ENCODE data around the gene PLCL1.

PLCL1 gene

DNA sequence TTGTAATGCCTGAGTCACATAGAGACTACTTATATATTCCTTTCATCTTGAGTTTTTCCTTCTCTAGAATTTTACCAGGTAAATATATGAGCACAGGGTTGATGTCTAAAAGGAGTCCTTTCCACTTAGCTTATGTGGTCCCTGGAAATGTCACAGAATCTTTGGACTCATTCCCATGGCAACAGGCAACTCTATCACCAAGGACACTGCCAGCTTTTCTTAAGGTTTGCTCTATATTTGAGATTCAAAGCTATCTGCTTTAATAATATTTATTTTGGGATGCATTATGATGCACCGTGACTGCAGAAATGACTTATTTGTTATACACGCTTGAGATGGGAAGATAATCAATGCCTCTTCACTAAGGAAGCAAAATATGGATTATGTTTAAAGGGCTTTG is 363.0 kb downstream of the PLCL1 start:
- ATAC-seq = no peak
- TF ChIP-seq, protein P1, sequence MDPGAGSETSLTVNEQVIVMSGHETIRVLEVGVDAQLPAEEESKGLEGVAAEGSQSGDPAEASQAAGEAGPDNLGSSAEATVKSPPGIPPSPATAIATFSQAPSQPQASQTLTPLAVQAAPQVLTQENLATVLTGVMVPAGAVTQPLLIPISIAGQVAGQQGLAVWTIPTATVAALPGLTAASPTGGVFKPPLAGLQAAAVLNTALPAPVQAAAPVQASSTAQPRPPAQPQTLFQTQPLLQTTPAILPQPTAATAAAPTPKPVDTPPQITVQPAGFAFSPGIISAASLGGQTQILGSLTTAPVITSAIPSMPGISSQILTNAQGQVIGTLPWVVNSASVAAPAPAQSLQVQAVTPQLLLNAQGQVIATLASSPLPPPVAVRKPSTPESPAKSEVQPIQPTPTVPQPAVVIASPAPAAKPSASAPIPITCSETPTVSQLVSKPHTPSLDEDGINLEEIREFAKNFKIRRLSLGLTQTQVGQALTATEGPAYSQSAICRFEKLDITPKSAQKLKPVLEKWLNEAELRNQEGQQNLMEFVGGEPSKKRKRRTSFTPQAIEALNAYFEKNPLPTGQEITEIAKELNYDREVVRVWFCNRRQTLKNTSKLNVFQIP (CRISPR knock-in tag; IDR thresholded peaks at IDR 0.05; ENCODE audit: borderline replicate concordance, low read depth) = no peak
- TF ChIP-seq BACH2 (CRISPR knock-in tag; IDR thresholded peaks at IDR 0.05; ENCODE audit: borderline replicate concordance) = no peak
- TF ChIP-seq, protein P2, sequence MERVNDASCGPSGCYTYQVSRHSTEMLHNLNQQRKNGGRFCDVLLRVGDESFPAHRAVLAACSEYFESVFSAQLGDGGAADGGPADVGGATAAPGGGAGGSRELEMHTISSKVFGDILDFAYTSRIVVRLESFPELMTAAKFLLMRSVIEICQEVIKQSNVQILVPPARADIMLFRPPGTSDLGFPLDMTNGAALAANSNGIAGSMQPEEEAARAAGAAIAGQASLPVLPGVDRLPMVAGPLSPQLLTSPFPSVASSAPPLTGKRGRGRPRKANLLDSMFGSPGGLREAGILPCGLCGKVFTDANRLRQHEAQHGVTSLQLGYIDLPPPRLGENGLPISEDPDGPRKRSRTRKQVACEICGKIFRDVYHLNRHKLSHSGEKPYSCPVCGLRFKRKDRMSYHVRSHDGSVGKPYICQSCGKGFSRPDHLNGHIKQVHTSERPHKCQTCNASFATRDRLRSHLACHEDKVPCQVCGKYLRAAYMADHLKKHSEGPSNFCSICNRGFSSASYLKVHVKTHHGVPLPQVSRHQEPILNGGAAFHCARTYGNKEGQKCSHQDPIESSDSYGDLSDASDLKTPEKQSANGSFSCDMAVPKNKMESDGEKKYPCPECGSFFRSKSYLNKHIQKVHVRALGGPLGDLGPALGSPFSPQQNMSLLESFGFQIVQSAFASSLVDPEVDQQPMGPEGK (CRISPR knock-in tag; IDR thresholded peaks at IDR 0.05; ENCODE audit: borderline replicate concordance) = no peak
- TF ChIP-seq ZNF70 (CRISPR knock-in tag; IDR thresholded peaks at IDR 0.05) = no peak
- no peak for TF ChIP-seq ZC3H10 (CRISPR knock-in tag; IDR thresholded peaks at IDR 0.05)
- TF ChIP-seq ZNF565 (CRISPR knock-in tag; conservative IDR thresholded peaks at IDR 0.05; ENCODE audit: low read depth) = no peak

DNA sequence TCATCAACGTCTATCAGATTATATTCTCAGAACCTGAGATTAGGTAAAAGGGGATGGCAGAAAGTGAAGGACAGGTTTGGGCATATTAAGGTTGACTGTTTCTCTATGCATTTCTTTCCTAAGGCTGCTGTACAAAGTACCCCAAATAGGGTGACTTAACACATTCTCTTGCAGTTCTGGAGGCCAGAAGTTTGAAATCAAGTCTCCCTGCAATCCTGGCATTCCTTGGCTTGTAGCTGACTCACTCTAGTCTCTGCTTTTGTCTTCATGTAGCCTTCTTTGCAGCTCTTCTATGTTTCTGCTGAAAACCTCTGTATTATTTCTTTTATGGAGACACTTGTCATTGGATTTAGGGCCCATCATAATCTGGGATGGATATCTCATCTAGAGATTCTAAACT is 364.3 kb downstream of the PLCL1 start:
- no peak for ATAC-seq

DNA sequence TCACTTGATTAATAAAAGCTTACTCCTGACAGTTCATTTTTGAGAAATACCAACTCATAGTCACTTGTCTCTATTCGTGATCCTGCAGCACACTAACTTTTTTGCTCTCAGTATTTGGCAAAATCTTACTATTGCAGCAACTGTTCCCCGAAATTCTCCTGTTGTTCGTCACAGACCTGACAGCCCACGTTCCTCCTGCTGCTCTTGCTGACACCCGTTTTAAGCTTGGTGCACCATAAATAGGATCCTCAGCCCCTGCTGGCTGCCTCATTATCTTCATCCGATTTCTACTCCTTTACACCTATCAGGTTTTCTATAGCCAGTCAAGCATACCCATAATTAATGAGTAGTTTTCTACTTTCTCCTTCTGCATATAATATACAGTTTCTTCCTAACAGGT is 368.8 kb downstream of the PLCL1 start:
- TF ChIP-seq, protein P2 (CRISPR knock-in tag; IDR thresholded peaks at IDR 0.05; ENCODE audit: borderline replicate concordance) = no peak
- TF ChIP-seq SNAI2 (CRISPR knock-in tag; IDR thresholded peaks at IDR 0.05) (no peak), OSR1 (CRISPR knock-in tag; IDR thresholded peaks at IDR 0.05) (no peak), PPARA (CRISPR knock-in tag; IDR thresholded peaks at IDR 0.05; ENCODE audit: borderline replicate concordance) (no peak), ZNF8 (CRISPR knock-in tag; IDR thresholded peaks at IDR 0.05) (no peak)
- ATAC-seq = no peak

More for the DNA sequence above, 364.3 kb downstream of the PLCL1 start:
- TF ChIP-seq RARB (CRISPR knock-in tag; IDR thresholded peaks at IDR 0.05) (no peak), SNAI2 (CRISPR knock-in tag; IDR thresholded peaks at IDR 0.05) (no peak), BACH2 (CRISPR knock-in tag; IDR thresholded peaks at IDR 0.05; ENCODE audit: borderline replicate concordance) (no peak), ARNTL (CRISPR knock-in tag; IDR thresholded peaks at IDR 0.05; ENCODE audit: borderline replicate concordance, low read depth) (no peak), CSDC2 (CRISPR knock-in tag; IDR thresholded peaks at IDR 0.05) (no peak), ESRRG (CRISPR knock-in tag; IDR thresholded peaks at IDR 0.05) (no peak)
- TF ChIP-seq, protein P3, sequence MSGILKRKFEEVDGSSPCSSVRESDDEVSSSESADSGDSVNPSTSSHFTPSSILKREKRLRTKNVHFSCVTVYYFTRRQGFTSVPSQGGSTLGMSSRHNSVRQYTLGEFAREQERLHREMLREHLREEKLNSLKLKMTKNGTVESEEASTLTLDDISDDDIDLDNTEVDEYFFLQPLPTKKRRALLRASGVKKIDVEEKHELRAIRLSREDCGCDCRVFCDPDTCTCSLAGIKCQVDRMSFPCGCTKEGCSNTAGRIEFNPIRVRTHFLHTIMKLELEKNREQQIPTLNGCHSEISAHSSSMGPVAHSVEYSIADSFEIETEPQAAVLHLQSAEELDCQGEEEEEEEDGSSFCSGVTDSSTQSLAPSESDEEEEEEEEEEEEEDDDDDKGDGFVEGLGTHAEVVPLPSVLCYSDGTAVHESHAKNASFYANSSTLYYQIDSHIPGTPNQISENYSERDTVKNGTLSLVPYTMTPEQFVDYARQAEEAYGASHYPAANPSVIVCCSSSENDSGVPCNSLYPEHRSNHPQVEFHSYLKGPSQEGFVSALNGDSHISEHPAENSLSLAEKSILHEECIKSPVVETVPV (CRISPR knock-in tag; IDR thresholded peaks at IDR 0.05) = no peak
- TF ChIP-seq, protein P2 (CRISPR knock-in tag; IDR thresholded peaks at IDR 0.05; ENCODE audit: borderline replicate concordance) = no peak

DNA sequence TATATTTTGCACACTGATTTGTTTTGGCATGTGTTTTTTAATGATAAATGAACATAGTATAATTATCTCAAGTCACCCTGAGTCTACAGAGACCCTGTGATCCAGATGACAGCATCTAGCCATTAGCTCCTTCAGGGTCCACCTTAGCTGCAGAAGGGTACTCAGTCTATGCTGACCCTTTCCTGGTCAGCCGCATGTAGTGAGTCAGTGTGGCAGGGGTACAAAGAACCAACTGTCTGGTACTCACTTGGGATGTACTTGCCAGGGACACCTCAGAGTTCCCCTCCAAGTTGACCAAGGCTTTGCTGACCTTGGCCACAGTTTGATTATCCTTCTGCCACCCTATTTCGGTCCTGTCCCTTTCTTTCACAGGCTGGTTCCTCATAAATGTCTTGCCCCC is 369.5 kb downstream of the PLCL1 start:
- no peak for ATAC-seq
- TF ChIP-seq ZNF70 (CRISPR knock-in tag; IDR thresholded peaks at IDR 0.05) (no peak), ISL1 (CRISPR knock-in tag; IDR thresholded peaks at IDR 0.05) (no peak), ZFP3 (CRISPR knock-in tag; IDR thresholded peaks at IDR 0.05) (no peak), ESRRG (CRISPR knock-in tag; IDR thresholded peaks at IDR 0.05) (no peak), SNAI2 (CRISPR knock-in tag; IDR thresholded peaks at IDR 0.05) (no peak), ZC3H10 (CRISPR knock-in tag; IDR thresholded peaks at IDR 0.05) (no peak), OSR1 (CRISPR knock-in tag; IDR thresholded peaks at IDR 0.05) (no peak), BACH2 (CRISPR knock-in tag; IDR thresholded peaks at IDR 0.05; ENCODE audit: borderline replicate concordance) (no peak)
- TF ChIP-seq, protein P3 (CRISPR knock-in tag; IDR thresholded peaks at IDR 0.05) = no peak
- TF ChIP-seq, protein P2 (CRISPR knock-in tag; IDR thresholded peaks at IDR 0.05; ENCODE audit: borderline replicate concordance) = no peak

All from SK-N-SH treated with all-trans-retinoic acid at 6 μM for 48 hours (cell line).